HG03135 (cell line): Measurements from ENCODE around the gene CSRP1.
"Not testable (repeated sequence)": the region's sequence is repeated elsewhere in the genome, so short reads cannot be mapped to it uniquely, and the experiment has no call there.

Experiments
- ATAC-seq: cut with Tn5 transposase; IDR thresholded peaks from one replicate; pipeline ENCODE4 v1.9.1; 2021; ENCODE audit warnings: mild to moderate bottlenecking, moderate library complexity; ENCODE audit not compliant: unreplicated experiment

Gene CSRP1

GRCh38 chr1:201481761-201482493 is 25.0 kb downstream of the CSRP1 start:
- peak; percentile 72 for ATAC-seq

GRCh38 chr1:201481004-201481380 is 25.9 kb downstream of the CSRP1 start:
- ATAC-seq: no peak

GRCh38 chr1:201480231-201481003 is 26.5 kb downstream of the CSRP1 start:
- peak; percentile 54 for ATAC-seq

- ATAC-seq: no peak
Observed at GRCh38 chr1:201479201-201479730, 27.7 kb downstream of the CSRP1 start.

GRCh38 chr1:201478666-201479065 is 28.3 kb downstream of the CSRP1 start:
- ATAC-seq: not testable (repeated sequence)

- no peak for ATAC-seq
Observed at GRCh38 chr1:201476670-201477344, 30.1 kb downstream of the CSRP1 start.

GRCh38 chr1:201475915-201476669 is 30.8 kb downstream of the CSRP1 start:
- no peak for ATAC-seq

GRCh38 chr1:201475130-201475529 is 31.8 kb downstream of the CSRP1 start:
- no peak for ATAC-seq

- ATAC-seq: no peak
Observed at GRCh38 chr1:201473296-201473695, 33.6 kb downstream of the CSRP1 start.

- not testable (repeated sequence) for ATAC-seq
Observed at GRCh38 chr1:201472321-201472720, 34.6 kb downstream of the CSRP1 start.

- no peak for ATAC-seq
Observed at GRCh38 chr1:201471772-201472171, 35.2 kb downstream of the CSRP1 start.

GRCh38 chr1:201470581-201470980 is 36.3 kb downstream of the CSRP1 start:
- ATAC-seq: no peak

GRCh38 chr1:201469645-201470074 is 37.3 kb downstream of the CSRP1 start:
- no peak for ATAC-seq

GRCh38 chr1:201468844-201469644 is 37.9 kb downstream of the CSRP1 start, which contains the start of gene PHLDA3:
TSS of gene PHLDA3 (minus strand) at chr1:201469188. CDS start at chr1:201468786, 402 bp downstream.
- ATAC-seq: peak; percentile 70

- ATAC-seq: peak; percentile 52
Observed at GRCh38 chr1:201468501-201468843, 38.5 kb downstream of the CSRP1 start.

GRCh38 chr1:201466492-201466891 is 40.4 kb downstream of the CSRP1 start:
- ATAC-seq: no peak

- ATAC-seq: no peak
Observed at GRCh38 chr1:201465698-201466290, 41.1 kb downstream of the CSRP1 start.

GRCh38 chr1:201463071-201463552 is 43.8 kb downstream of the CSRP1 start:
- no peak for ATAC-seq
